OCI-LY1 (cell line): Measurements from ENCODE around the gene CCDC88B.

Experiments used
- H2AFZ ChIP-seq: fragments of 200-600 bp; sonication (generic), shearing (Covaris generic); 2 replicates; pipeline ENCODE4 v1.6.0; 2014; ENCODE audit warnings: antibody characterized with exemption, mild to moderate bottlenecking, low read length
- H3F3A ChIP-seq: fragments of 200-600 bp; sonication (generic), shearing (Covaris generic); 2 replicates; pipeline ENCODE4 v1.6.0; 2014; ENCODE audit warnings: mild to moderate bottlenecking, antibody characterized with exemption, low read length, moderate library complexity; ENCODE audit not compliant: insufficient read depth
- H3K27ac ChIP-seq: fragments of 200-600 bp; sonication (generic); 2 replicates; pipeline ENCODE4 v1.5.1; 2014; ENCODE audit warnings: low read length, mixed run types, mild to moderate bottlenecking, low read depth; ENCODE audit not compliant: poor library complexity, severe bottlenecking
- H3K27me3 ChIP-seq: fragments of 200-600 bp; sonication (generic); 2 replicates; pipeline ENCODE4 v1.6.0; 2014; ENCODE audit warnings: antibody characterized with exemption, mild to moderate bottlenecking, low read length, moderate library complexity; ENCODE audit not compliant: insufficient read depth
- H3K36me3 ChIP-seq: fragments of 200-600 bp; sonication (generic); 2 replicates; pipeline ENCODE4 v1.6.1; 2014; ENCODE audit warnings: mild to moderate bottlenecking, antibody characterized with exemption, low read length, moderate library complexity, mixed read lengths; ENCODE audit not compliant: insufficient read depth
- H3K4me1 ChIP-seq: fragments of 200-600 bp; sonication (generic); 2 replicates; pipeline ENCODE4 v1.5.1; 2014; ENCODE audit warnings: mild to moderate bottlenecking, low read length, moderate library complexity; ENCODE audit not compliant: insufficient read depth, severe bottlenecking
- H3K4me2 ChIP-seq: fragments of 200-600 bp; sonication (generic), shearing (Covaris generic); 2 replicates; pipeline ENCODE4 v1.6.1; 2014; ENCODE audit warnings: low read length
- H3K4me3 ChIP-seq: fragments of 200-600 bp; sonication (generic); 2 replicates; pipeline ENCODE4 v1.5.1; 2014; ENCODE audit warnings: low read length, low read depth, mild to moderate bottlenecking, mixed read lengths; ENCODE audit not compliant: poor library complexity, severe bottlenecking
- H3K79me2 ChIP-seq: fragments of 200-600 bp; shearing (Covaris generic); 2 replicates; pipeline ENCODE4 v1.6.1; 2016; ENCODE audit warnings: mixed run types, low read length, mixed read lengths; ENCODE audit not compliant: insufficient read depth
- H3K9ac ChIP-seq: fragments of 200-600 bp; sonication (generic), shearing (Covaris generic); 2 replicates; pipeline ENCODE4 v1.6.1; 2014; ENCODE audit warnings: mild to moderate bottlenecking, low read length, mixed read lengths
- H3K9me2 ChIP-seq: fragments of 200-600 bp; sonication (generic), shearing (Covaris generic); 2 replicates; pipeline ENCODE4 v1.6.1; 2014; ENCODE audit warnings: low read depth, mild to moderate bottlenecking, low read length, mixed read lengths
- H3K9me3 ChIP-seq: fragments of 200-600 bp; shearing (Covaris generic); 2 replicates; pipeline ENCODE4 v1.6.1; 2014; ENCODE audit warnings: low read length, mixed read lengths
- H4K20me1 ChIP-seq: fragments of 200-600 bp; sonication (generic), shearing (Covaris generic); 2 replicates; pipeline ENCODE4 v1.6.0; 2016; ENCODE audit warnings: mild to moderate bottlenecking, low read length; ENCODE audit not compliant: insufficient read depth
- CTCF ChIP-seq: fragments of 200-600 bp; sonication (generic), shearing (Covaris generic); IDR thresholded peaks from 2 replicates; pipeline ENCODE4 v1.5.1; 2017; ENCODE audit warnings: mild to moderate bottlenecking, antibody characterized with exemption, low read length, moderate library complexity, mixed read lengths
- EZH2 ChIP-seq: fragments of 200-600 bp; sonication (generic), shearing (Covaris generic); IDR thresholded peaks from 2 replicates; pipeline ENCODE4 v1.8.0; 2017; ENCODE audit warnings: borderline replicate concordance, mixed run types, mild to moderate bottlenecking, antibody characterized with exemption, low read length, moderate library complexity, mixed read lengths

The CCDC88B gene

DNA sequence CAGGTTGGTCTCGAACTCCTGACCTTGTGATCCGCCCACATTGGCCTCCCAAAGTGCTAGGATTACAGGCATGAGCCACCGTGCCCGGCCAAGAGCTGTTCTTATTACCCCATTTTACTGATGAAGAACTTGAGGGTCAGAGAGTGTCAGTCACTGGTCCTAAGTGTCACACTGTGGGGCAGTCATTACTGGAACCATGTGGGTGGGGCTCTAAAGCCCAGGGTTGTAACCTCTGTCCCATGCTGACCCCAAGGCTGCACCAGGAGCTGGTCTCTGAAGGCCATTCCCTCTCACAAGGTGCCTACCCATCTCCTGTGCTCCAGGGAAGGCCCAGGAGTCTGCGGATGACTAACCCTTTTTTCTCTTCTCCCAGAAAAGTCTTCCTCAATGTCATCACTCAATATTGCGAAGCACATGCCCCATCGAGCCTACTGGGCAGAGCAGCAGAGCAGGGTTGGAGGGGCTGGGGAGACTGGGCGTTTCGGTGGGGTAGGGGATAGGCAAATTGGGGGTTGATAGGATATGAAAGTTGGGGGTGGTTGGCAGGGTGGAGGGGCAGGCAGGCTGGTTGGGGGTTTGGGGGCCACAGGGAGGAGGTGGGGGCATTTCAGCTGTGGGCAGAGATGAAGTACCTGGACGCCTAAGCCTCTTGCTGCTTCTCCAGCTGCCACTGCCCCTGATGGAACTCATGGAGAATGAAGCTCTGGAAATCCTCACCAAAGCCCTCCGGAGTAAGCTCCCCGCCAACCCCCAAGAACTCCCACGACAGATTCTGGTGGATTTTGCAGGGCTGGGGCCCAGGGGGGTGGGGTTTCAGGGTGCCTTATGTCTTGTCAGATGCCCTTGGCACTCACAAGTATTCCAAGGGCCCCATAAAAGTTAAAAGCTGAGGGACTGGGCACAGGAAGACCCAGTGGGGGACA is 36.6 kb upstream of the CCDC88B start:
- Histone ChIP-seq H3K36me3 (peaks cover 9% of the 10 kb centered on the region; the same call in 1 of the 2 replicates), H3K27ac (no peak overlapping the region), H2AFZ (no peak overlapping the region), H3K4me3 (peak overlapping the region; percentile 77), H4K20me1 (no peaks in the 10 kb centered on the region), H3K27me3 (no peaks in the 10 kb centered on the region; the same call in 1 of the 2 replicates), H3K9me2 (no peaks in the 10 kb centered on the region), H3K9ac (no peak overlapping the region; the same call in 1 of the 2 replicates), H3K4me1 (peaks cover 27% of the 10 kb centered on the region), H3K4me2 (peak overlapping the region; percentile 82), H3K9me3 (no peaks in the 10 kb centered on the region), H3F3A (no peaks in the 10 kb centered on the region), H3K79me2 (peaks cover 10% of the 10 kb centered on the region)
- TF ChIP-seq EZH2: no peak
- no peak for TF ChIP-seq CTCF

- Histone ChIP-seq H3K36me3 (peaks cover 9% of the 10 kb centered on the region; the same call in 1 of the 2 replicates), H3K4me3 (peak overlapping the region; percentile 77), H3K79me2 (peaks cover 10% of the 10 kb centered on the region), H3K9me3 (no peaks in the 10 kb centered on the region), H3F3A (no peaks in the 10 kb centered on the region), H3K4me2 (peak overlapping the region; percentile 82), H3K9ac (peak overlapping the region; percentile 95; the same call in 1 of the 2 replicates), H3K4me1 (peaks cover 27% of the 10 kb centered on the region), H4K20me1 (no peaks in the 10 kb centered on the region), H3K27ac (no peak overlapping the region), H3K27me3 (no peaks in the 10 kb centered on the region; the same call in 1 of the 2 replicates), H2AFZ (no peak overlapping the region), H3K9me2 (no peaks in the 10 kb centered on the region)
- no peak for TF ChIP-seq EZH2
- TF ChIP-seq CTCF: no peak
Measured at GRCh38 chr11:64304032-64304315, 36.0 kb upstream of the CCDC88B start.

GRCh38 chr11:64304316-64305072 is 35.5 kb upstream of the CCDC88B start:
- no peak overlapping the region for H2AFZ ChIP-seq
- H3K4me1 ChIP-seq: peaks cover 27% of the 10 kb centered on the region

More at GRCh38 chr11:64304316-64305072, 35.5 kb upstream of the CCDC88B start:
- Histone ChIP-seq H3K9me2 (no peaks in the 10 kb centered on the region), H3K79me2 (peaks cover 10% of the 10 kb centered on the region), H3K9me3 (no peaks in the 10 kb centered on the region), H3F3A (no peaks in the 10 kb centered on the region), H3K9ac (peak overlapping the region; percentile 95), H4K20me1 (no peaks in the 10 kb centered on the region), H3K27me3 (no peaks in the 10 kb centered on the region; the same call in 1 of the 2 replicates), H3K27ac (peak overlapping the region; percentile 95), H3K36me3 (peaks cover 9% of the 10 kb centered on the region; the same call in 1 of the 2 replicates), H3K4me3 (peak overlapping the region; percentile 77), H3K4me2 (peak overlapping the region; percentile 82)
- TF ChIP-seq CTCF (peak; percentile 98), EZH2 (no peak)
